BLaER1 (cell line): ENCODE results near the gene MMP2.

Source experiments
- H3K27ac ChIP-seq: shearing (Covaris generic); formaldehyde crosslinking; 2 replicates; pipeline ENCODE4 v1.8.1; 2022
- H3K27me3 ChIP-seq: shearing (Covaris generic); formaldehyde crosslinking; 2 replicates; pipeline ENCODE4 v1.8.1; 2022
- H3K36me3 ChIP-seq: shearing (Covaris generic); formaldehyde crosslinking; 2 replicates; pipeline ENCODE4 v1.8.1; 2022
- H3K4me1 ChIP-seq: shearing (Covaris generic); formaldehyde crosslinking; 2 replicates; pipeline ENCODE4 v1.8.1; 2022
- H3K4me2 ChIP-seq: shearing (Covaris generic); formaldehyde crosslinking; 2 replicates; pipeline ENCODE4 v1.8.1; 2022
- H3K4me3 ChIP-seq: shearing (Covaris generic); formaldehyde crosslinking; 2 replicates; pipeline ENCODE4 v1.8.1; 2022
- H3K9ac ChIP-seq: shearing (Covaris generic); formaldehyde crosslinking; 2 replicates; pipeline ENCODE4 v1.8.1; 2022
- H3K9me3 ChIP-seq: shearing (Covaris generic); formaldehyde crosslinking; 2 replicates; pipeline ENCODE4 v1.8.1; 2022
- H4K20me1 ChIP-seq: shearing (Covaris generic); formaldehyde crosslinking; 2 replicates; pipeline ENCODE4 v1.8.1; 2022
- Cebpa-rat ChIP-seq: shearing (Covaris generic); IDR thresholded peaks from 2 replicates; pipeline ENCODE4 v1.8.1; 2022

Gene MMP2

GRCh38 chr16:55479430-55480140, 587 bp downstream of the MMP2 start:
- Histone ChIP-seq H3K4me2 (peak overlapping the region; percentile 77), H3K9ac (0 out of 2 replicates have a peak overlapping the region, but pooled peaks have one; percentile 41), H3K27ac (no peak overlapping the region)

GRCh38 chr16:55480228-55480655, 1.2 kb downstream of the MMP2 start:
- H3K9ac ChIP-seq, result no peak overlapping the region
- no peak overlapping the region for H3K27ac ChIP-seq
- peak overlapping the region; percentile 77; the same call in 1 of the 2 replicates for H3K4me2 ChIP-seq
- H3K4me1 ChIP-seq, result no peaks in the 10 kb centered on the region
- H3K36me3 ChIP-seq, result no peaks in the 10 kb centered on the region
- H3K4me3 ChIP-seq, result no peak overlapping the region
- H3K27me3 ChIP-seq, result 0 out of 2 replicates have a peak, but pooled peaks cover 13% of the 10 kb centered on the region
- H3K9me3 ChIP-seq, result no peaks in the 10 kb centered on the region; the same call in 1 of the 2 replicates
- no peaks in the 10 kb centered on the region for H4K20me1 ChIP-seq
- no peak for TF ChIP-seq Cebpa-rat

More at GRCh38 chr16:55479430-55480140, 587 bp downstream of the MMP2 start:
- 0 out of 2 replicates have a peak, but pooled peaks cover 13% of the 10 kb centered on the region for H3K27me3 ChIP-seq
- no peaks in the 10 kb centered on the region for H3K36me3 ChIP-seq
- H4K20me1 ChIP-seq, result no peaks in the 10 kb centered on the region
- no peaks in the 10 kb centered on the region for H3K4me1 ChIP-seq
- peak overlapping the region; percentile 63 for H3K4me3 ChIP-seq
- TF ChIP-seq Cebpa-rat, result no peak
- H3K9me3 ChIP-seq, result no peaks in the 10 kb centered on the region

- Histone ChIP-seq H3K36me3 (no peaks in the 10 kb centered on the region), H3K27ac (no peak overlapping the region), H3K9ac (no peak overlapping the region), H3K9me3 (no peaks in the 10 kb centered on the region; the same call in 1 of the 2 replicates), H3K4me3 (no peak overlapping the region), H3K4me1 (no peaks in the 10 kb centered on the region), H4K20me1 (no peaks in the 10 kb centered on the region), H3K27me3 (0 out of 2 replicates have a peak, but pooled peaks cover 13% of the 10 kb centered on the region), H3K4me2 (no peak overlapping the region)
- TF ChIP-seq Cebpa-rat, result no peak
Measured at GRCh38 chr16:55481023-55481422, 2.0 kb downstream of the MMP2 start.

- Histone ChIP-seq H3K27ac (no peak overlapping the region), H3K27me3 (0 out of 2 replicates have a peak, but pooled peaks cover 13% of the 10 kb centered on the region), H3K9ac (no peak overlapping the region), H3K4me2 (no peak overlapping the region), H3K4me1 (no peaks in the 10 kb centered on the region), H3K9me3 (no peaks in the 10 kb centered on the region; the same call in 1 of the 2 replicates), H3K36me3 (no peaks in the 10 kb centered on the region), H3K4me3 (no peak overlapping the region), H4K20me1 (no peaks in the 10 kb centered on the region)
- TF ChIP-seq Cebpa-rat, result no peak
Measured at GRCh38 chr16:55482056-55482455, 3.1 kb downstream of the MMP2 start.

- Histone ChIP-seq H4K20me1 (no peaks in the 10 kb centered on the region), H3K4me3 (no peak overlapping the region), H3K9ac (no peak overlapping the region), H3K36me3 (no peaks in the 10 kb centered on the region), H3K27ac (no peak overlapping the region), H3K4me2 (no peak overlapping the region), H3K4me1 (no peaks in the 10 kb centered on the region), H3K9me3 (no peaks in the 10 kb centered on the region; the same call in 1 of the 2 replicates), H3K27me3 (no peaks in the 10 kb centered on the region)
- no peak for TF ChIP-seq Cebpa-rat
Measured at GRCh38 chr16:55487048-55487803, 8.2 kb downstream of the MMP2 start.

GRCh38 chr16:55488306-55488705, 9.3 kb downstream of the MMP2 start:
- no peak overlapping the region for H3K4me3 ChIP-seq
- H3K27ac ChIP-seq, result no peak overlapping the region

GRCh38 chr16:55489119-55489955, 10.3 kb downstream of the MMP2 start:
- Histone ChIP-seq H4K20me1 (no peaks in the 10 kb centered on the region), H3K9ac (no peak overlapping the region), H3K9me3 (no peaks in the 10 kb centered on the region; the same call in 1 of the 2 replicates), H3K4me2 (no peak overlapping the region), H3K27ac (no peak overlapping the region), H3K4me3 (no peak overlapping the region), H3K27me3 (no peaks in the 10 kb centered on the region), H3K4me1 (no peaks in the 10 kb centered on the region), H3K36me3 (no peaks in the 10 kb centered on the region)
- no peak for TF ChIP-seq Cebpa-rat

More at GRCh38 chr16:55488306-55488705, 9.3 kb downstream of the MMP2 start:
- Histone ChIP-seq H3K9me3 (no peaks in the 10 kb centered on the region; the same call in 1 of the 2 replicates), H3K9ac (no peak overlapping the region), H3K4me2 (no peak overlapping the region), H3K4me1 (no peaks in the 10 kb centered on the region), H3K36me3 (no peaks in the 10 kb centered on the region), H3K27me3 (no peaks in the 10 kb centered on the region), H4K20me1 (no peaks in the 10 kb centered on the region)
- no peak for TF ChIP-seq Cebpa-rat

- Histone ChIP-seq H3K4me2 (no peak overlapping the region), H3K4me3 (no peak overlapping the region), H3K4me1 (no peaks in the 10 kb centered on the region), H4K20me1 (no peaks in the 10 kb centered on the region), H3K27me3 (no peaks in the 10 kb centered on the region), H3K27ac (no peak overlapping the region), H3K9ac (no peak overlapping the region), H3K9me3 (no peaks in the 10 kb centered on the region; the same call in 1 of the 2 replicates), H3K36me3 (no peaks in the 10 kb centered on the region)
- TF ChIP-seq Cebpa-rat, result no peak
Measured at GRCh38 chr16:55489956-55490265, 10.9 kb downstream of the MMP2 start.

- H3K9me3 ChIP-seq, result no peaks in the 10 kb centered on the region
- no peak overlapping the region for H3K4me2 ChIP-seq
- no peaks in the 10 kb centered on the region for H4K20me1 ChIP-seq
- H3K36me3 ChIP-seq, result no peaks in the 10 kb centered on the region
- no peak for TF ChIP-seq Cebpa-rat
- H3K27me3 ChIP-seq, result no peaks in the 10 kb centered on the region
- H3K9ac ChIP-seq, result no peak overlapping the region
- H3K4me3 ChIP-seq, result no peak overlapping the region
- no peaks in the 10 kb centered on the region for H3K4me1 ChIP-seq
- no peak overlapping the region for H3K27ac ChIP-seq
Measured at GRCh38 chr16:55490301-55490700, 11.3 kb downstream of the MMP2 start.
